HG02884 (cell line): Measurements from ENCODE around the gene SIN3B.
"Not testable (repeated sequence)": the region's sequence is repeated elsewhere in the genome, so short reads cannot be mapped to it uniquely, and the experiment has no call there.

Experiments
- ATAC-seq: cut with Tn5 transposase; IDR thresholded peaks from one replicate; pipeline ENCODE4 v1.9.1; 2021; ENCODE audit warnings: mild to moderate bottlenecking, moderate library complexity; ENCODE audit not compliant: unreplicated experiment

Gene SIN3B

GRCh38 chr19:16829010-16829821 is at the start of gene SIN3B:
Gene SIN3B, plus strand, starts transcription at chr19:16829398. Its CDS starts 23 bp downstream, at chr19:16829421.
- ATAC-seq, result no peak

DNA sequence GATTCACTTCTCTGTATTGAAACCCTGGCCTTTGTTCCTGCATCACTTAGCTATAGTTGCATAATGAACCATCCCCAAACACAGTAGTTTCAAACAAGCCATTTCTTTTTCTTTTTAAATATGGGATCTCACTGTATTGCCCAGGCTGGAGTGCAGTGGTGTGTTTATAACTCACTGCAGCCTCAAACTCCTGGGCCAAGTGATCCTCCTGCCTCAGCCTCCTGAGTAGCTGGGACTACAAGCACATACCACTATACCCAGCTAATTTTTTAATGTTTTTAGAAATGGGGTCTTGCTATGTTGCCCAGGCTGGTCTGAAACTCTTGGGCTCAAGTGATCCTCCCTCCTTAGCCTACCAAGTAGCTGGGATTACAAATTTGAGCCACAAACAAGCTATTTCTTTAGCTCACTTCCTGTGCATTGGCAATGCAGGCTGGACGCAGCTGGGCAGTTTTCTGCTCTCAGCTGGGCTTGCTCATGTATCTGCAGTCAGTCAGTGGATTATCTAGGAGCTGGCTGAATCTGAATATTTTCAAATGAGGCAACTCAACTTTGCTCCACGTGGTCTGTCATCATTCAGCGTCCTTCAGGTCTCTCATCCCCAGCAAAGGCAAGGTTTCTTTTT is 49.5 kb upstream of the SIN3B start:
- ATAC-seq, result no peak

- ATAC-seq, result no peak
Observed at GRCh38 chr19:16782719-16783118, 46.5 kb upstream of the SIN3B start.

- no peak for ATAC-seq
Observed at GRCh38 chr19:16788479-16788878, 40.7 kb upstream of the SIN3B start.

DNA sequence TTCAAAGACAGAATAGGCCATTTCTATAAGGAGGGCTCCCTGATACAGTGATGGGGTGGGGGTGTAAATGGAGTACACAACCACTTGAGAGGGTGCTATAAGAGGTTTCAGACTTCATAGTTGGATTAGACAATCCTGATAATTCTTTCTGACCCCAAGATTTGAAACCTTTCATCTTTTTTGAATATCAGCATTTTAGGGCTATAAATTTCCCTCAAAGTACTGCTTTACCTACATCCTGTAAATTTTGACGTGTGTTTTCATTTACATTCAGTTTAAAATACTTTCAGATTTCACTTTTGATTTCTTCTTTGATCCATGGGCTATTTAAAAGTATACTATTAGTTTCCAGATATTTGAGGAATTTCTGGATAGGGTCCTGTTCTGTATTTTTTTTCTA is 40.0 kb upstream of the SIN3B start:
- ATAC-seq, result no peak

- no peak for ATAC-seq
Observed at GRCh38 chr19:16790051-16790450, 39.1 kb upstream of the SIN3B start.

DNA sequence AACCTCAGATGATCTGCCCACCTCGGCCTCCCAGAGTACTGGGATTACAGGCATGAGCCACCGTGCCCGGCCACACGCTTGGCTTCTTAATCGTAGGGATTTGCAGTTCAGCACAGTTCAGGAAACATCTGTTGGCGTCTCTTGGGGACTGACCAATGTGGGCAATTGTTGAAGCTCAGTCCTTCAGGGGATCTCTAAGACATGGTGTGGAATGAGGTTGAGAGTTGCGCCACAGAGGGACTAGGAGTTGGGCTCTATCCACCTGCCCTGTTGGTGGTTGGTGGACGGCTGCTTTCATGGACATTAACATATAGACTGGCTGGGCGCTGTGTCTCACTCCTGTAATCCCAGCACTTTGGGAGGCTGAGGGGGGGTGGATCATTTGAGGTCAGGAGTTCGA is 37.3 kb upstream of the SIN3B start:
- ATAC-seq, result no peak

GRCh38 chr19:16794456-16795441 is 34.4 kb upstream of the SIN3B start:
- no peak for ATAC-seq

GRCh38 chr19:16795731-16796130 is 33.5 kb upstream of the SIN3B start:
- no peak for ATAC-seq

- no peak for ATAC-seq
Observed at GRCh38 chr19:16797876-16798275, 31.3 kb upstream of the SIN3B start.

GRCh38 chr19:16798326-16798725 is 30.9 kb upstream of the SIN3B start:
- ATAC-seq, result not testable (repeated sequence)

GRCh38 chr19:16799740-16800139 is 29.5 kb upstream of the SIN3B start:
- ATAC-seq, result no peak

GRCh38 chr19:16801600-16802013 is 27.6 kb upstream of the SIN3B start:
- ATAC-seq, result no peak

- ATAC-seq, result no peak
Observed at GRCh38 chr19:16804176-16804575, 25.0 kb upstream of the SIN3B start.

GRCh38 chr19:16807549-16808284 is 21.5 kb upstream of the SIN3B start:
- ATAC-seq, result no peak

DNA sequence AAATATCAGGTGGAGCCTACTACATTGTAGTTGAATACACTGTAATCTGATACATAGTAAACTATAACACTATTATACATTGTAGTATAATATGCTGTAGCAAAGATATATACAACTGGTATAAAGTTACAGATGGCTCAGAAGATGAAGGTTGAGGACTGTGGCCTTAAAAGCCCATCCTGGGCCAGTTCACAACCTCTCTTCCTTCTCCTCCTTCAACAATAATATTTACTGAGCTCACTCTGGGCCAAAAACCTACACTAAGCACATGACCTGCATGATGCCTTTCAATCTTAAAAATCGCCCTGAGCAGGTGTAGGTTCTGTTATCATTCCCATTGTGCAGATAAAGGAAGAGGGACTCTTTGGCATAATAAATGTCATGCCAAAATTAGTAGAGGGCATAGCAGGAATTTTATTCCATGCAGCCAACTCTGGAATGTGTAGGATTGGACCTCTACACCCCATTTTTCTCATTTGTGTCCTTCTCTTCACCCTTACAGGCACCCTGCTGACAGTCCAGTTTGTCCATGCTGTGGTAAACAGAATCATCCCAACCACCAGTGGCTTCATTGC is 14.6 kb upstream of the SIN3B start:
- no peak for ATAC-seq

DNA sequence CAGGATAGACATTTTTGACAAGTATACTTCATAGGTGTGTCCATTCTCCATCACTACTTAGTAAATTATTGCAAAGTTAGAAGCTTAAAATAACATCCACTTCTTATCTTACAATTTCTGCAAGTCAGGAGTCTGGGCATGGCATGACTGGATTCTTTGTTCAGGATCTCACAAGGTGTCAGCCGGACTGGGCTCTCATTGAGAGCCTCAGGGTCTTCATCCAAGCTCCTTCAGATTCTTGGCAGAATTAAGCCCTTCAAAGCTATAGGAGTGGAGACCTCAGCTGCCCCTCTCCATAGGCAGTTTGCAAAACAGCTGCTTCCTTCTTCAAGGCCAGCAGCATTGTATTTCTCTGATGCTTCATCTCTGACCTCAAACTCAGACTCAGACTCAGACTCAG is 9.1 kb upstream of the SIN3B start:
- ATAC-seq, result no peak

GRCh38 chr19:16821081-16821480 is 8.1 kb upstream of the SIN3B start:
- no peak for ATAC-seq

GRCh38 chr19:16822648-16823047 is 6.5 kb upstream of the SIN3B start:
- no peak for ATAC-seq

- no peak for ATAC-seq
Observed at GRCh38 chr19:16824658-16825311, 4.4 kb upstream of the SIN3B start.
